ENCODE data around the gene GALK2. TPM values are rescaled to one million over a fixed set of nuclear protein-coding genes. Genes with fewer than 3 reads are reported as not detected.

The GALK2 gene
- total and polyA plus RNA-seq, 2 experiments from 2014 or later: 25.3 to 31.4 TPM

DNA sequence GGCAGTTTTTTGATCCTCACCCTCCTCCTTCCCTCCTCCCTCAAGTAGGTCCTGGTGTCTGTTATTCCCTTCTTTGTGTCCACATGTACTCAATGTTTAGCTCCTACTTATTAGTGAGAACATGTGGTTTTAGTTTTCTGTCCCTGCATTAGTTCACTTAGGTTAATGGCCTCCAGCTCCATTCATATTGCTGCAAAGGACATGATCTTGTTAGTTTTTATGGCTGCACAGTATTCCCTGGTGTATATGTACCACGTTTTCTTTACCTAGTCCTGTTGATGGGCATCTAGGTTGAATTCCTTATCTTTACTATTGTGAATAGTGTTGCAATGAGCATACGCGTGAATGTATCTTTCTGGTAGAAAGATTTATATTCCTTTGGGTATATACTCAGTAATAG is 191.3 kb downstream of the GALK2 start:
- no peak overlapping the region for H3K4me2 ChIP-seq
- H3K36me3 ChIP-seq (replicated peaks; ENCODE audit: insufficient read depth, low read depth): no peaks in the 10 kb centered on the region
- TF ChIP-seq, protein P1, sequence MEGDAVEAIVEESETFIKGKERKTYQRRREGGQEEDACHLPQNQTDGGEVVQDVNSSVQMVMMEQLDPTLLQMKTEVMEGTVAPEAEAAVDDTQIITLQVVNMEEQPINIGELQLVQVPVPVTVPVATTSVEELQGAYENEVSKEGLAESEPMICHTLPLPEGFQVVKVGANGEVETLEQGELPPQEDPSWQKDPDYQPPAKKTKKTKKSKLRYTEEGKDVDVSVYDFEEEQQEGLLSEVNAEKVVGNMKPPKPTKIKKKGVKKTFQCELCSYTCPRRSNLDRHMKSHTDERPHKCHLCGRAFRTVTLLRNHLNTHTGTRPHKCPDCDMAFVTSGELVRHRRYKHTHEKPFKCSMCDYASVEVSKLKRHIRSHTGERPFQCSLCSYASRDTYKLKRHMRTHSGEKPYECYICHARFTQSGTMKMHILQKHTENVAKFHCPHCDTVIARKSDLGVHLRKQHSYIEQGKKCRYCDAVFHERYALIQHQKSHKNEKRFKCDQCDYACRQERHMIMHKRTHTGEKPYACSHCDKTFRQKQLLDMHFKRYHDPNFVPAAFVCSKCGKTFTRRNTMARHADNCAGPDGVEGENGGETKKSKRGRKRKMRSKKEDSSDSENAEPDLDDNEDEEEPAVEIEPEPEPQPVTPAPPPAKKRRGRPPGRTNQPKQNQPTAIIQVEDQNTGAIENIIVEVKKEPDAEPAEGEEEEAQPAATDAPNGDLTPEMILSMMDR (IDR thresholded peaks at IDR 0.05; ENCODE audit: poor library complexity): no peak
- TF ChIP-seq EZH2phosphoT487 (IDR thresholded peaks at IDR 0.05; ENCODE audit: low read depth, severe bottlenecking, unreplicated experiment): no peak
- no peak for TF ChIP-seq EZH2 (IDR thresholded peaks at IDR 0.05; ENCODE audit: borderline replicate concordance)
- no peaks in the 10 kb centered on the region for H3K9me2 ChIP-seq (replicated peaks; ENCODE audit: insufficient read depth)
- H3K27me3 ChIP-seq: no peaks in the 10 kb centered on the region
- H3K4me1 ChIP-seq (ENCODE audit: insufficient read depth): no peaks in the 10 kb centered on the region
- no peaks in the 10 kb centered on the region for H3K79me2 ChIP-seq
- no peaks in the 10 kb centered on the region for H4K20me1 ChIP-seq (ENCODE audit: insufficient read depth, poor library complexity, severe bottlenecking)
- H3K9me3 ChIP-seq (ENCODE audit: low read depth): no peaks in the 10 kb centered on the region
- no peak overlapping the region for H3K27ac ChIP-seq
- no peak overlapping the region for H2AFZ ChIP-seq
- 83% methylated on average over 3 of the region's 3 CpGs for WGBS (ENCODE audit: low lambda C conversion rate, missing lambda C conversion rate)
- no peak overlapping the region for H3K4me3 ChIP-seq
- no peak for DNase-seq (ENCODE audit: low spot score)

DNA sequence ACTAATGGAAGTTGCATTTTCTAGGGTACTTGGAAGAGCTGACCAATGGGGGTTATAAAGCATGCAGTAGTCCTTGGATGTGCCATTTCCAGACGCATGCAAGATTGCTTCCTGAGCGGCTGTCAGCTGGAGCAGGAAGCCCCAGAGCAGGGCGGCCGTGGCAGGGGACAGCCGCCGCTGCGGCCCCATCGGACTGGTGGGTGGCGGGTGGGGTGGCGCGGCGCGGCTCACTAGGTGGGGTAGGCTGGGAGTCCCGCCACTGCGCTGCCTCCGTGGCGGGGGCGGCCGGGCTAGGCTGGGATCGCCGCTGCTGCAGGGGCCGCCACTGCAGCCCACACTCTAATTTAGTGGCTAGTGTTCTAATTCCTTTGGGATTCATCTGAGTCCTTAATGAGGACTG is 196.4 kb downstream of the GALK2 start:
- Histone ChIP-seq H3K4me2 (no peak overlapping the region), H3K27ac (no peak overlapping the region), H3K9me3 (ENCODE audit: low read depth) (no peaks in the 10 kb centered on the region), H3K9me2 (replicated peaks; ENCODE audit: insufficient read depth) (no peaks in the 10 kb centered on the region), H3K4me1 (ENCODE audit: insufficient read depth) (no peaks in the 10 kb centered on the region), H3K36me3 (replicated peaks; ENCODE audit: insufficient read depth, low read depth) (no peaks in the 10 kb centered on the region), H3K79me2 (no peaks in the 10 kb centered on the region), H4K20me1 (ENCODE audit: insufficient read depth, poor library complexity, severe bottlenecking) (no peaks in the 10 kb centered on the region), H3K27me3 (no peaks in the 10 kb centered on the region), H3K4me3 (no peak overlapping the region), H2AFZ (no peak overlapping the region)
- WGBS (ENCODE audit: low lambda C conversion rate, missing lambda C conversion rate): 97% methylated on average over 15 of the region's 22 CpGs
- no peak for DNase-seq (ENCODE audit: low spot score)
- TF ChIP-seq EZH2 (IDR thresholded peaks at IDR 0.05; ENCODE audit: borderline replicate concordance) (no peak), EZH2phosphoT487 (IDR thresholded peaks at IDR 0.05; ENCODE audit: low read depth, severe bottlenecking, unreplicated experiment) (no peak)
- TF ChIP-seq, protein P1 (IDR thresholded peaks at IDR 0.05; ENCODE audit: poor library complexity): no peak

DNA sequence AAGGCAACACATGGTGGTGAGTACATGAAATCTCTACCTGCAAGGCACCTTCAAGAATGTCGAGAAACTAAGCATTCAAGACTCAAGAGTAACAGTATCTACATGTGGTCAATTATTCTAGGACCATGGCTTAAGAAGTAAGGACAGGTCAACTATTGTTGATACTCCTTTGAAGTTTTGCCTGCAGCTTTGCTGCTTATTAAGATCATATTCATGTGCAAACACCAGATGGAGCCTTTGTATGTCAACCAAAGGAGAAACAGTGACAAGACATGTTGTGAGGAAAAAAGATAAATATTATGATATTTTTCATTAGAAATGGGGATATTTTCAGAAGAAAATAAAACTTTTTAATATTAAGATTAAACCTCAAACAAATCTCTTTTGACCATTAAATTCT is 200.7 kb downstream of the GALK2 start:
- Histone ChIP-seq H3K27ac (no peak overlapping the region), H3K27me3 (no peaks in the 10 kb centered on the region), H4K20me1 (ENCODE audit: insufficient read depth, poor library complexity, severe bottlenecking) (no peaks in the 10 kb centered on the region), H3K4me3 (no peak overlapping the region), H3K9me3 (ENCODE audit: low read depth) (no peaks in the 10 kb centered on the region), H2AFZ (no peak overlapping the region), H3K4me1 (ENCODE audit: insufficient read depth) (no peaks in the 10 kb centered on the region), H3K79me2 (no peaks in the 10 kb centered on the region), H3K36me3 (replicated peaks; ENCODE audit: insufficient read depth, low read depth) (no peaks in the 10 kb centered on the region), H3K4me2 (no peak overlapping the region), H3K9me2 (replicated peaks; ENCODE audit: insufficient read depth) (no peaks in the 10 kb centered on the region)
- DNase-seq (ENCODE audit: low spot score): no peak
- WGBS (ENCODE audit: low lambda C conversion rate, missing lambda C conversion rate): 94% methylated on average over 1 of the region's 1 CpG
- TF ChIP-seq, protein P1 (IDR thresholded peaks at IDR 0.05; ENCODE audit: poor library complexity): peak; percentile 31
- TF ChIP-seq EZH2phosphoT487 (IDR thresholded peaks at IDR 0.05; ENCODE audit: low read depth, severe bottlenecking, unreplicated experiment) (no peak), EZH2 (IDR thresholded peaks at IDR 0.05; ENCODE audit: borderline replicate concordance) (no peak)

DNA sequence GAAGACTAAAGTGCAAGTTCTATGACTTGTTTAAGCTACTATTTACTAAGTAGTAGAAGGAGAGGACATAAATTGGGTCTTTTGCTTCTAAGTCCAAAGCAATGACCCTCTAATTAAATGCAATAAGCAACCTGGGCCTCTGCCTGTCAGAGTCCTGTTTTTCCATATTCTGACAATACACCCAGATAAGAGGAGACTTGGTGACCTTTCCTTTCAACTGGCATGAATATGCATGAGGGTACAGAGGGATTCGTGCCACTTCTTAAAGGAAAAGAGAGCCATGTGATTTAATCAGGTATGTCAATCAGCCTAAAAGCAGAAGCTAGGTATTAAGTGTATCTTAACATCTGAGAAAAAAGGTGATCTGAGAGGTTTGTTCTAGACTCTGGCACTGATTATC is 202.3 kb downstream of the GALK2 start:
- Histone ChIP-seq H3K79me2 (no peaks in the 10 kb centered on the region), H3K36me3 (replicated peaks; ENCODE audit: insufficient read depth, low read depth) (no peaks in the 10 kb centered on the region), H3K4me2 (no peak overlapping the region), H3K4me3 (no peak overlapping the region), H3K27me3 (no peaks in the 10 kb centered on the region), H3K27ac (no peak overlapping the region), H2AFZ (no peak overlapping the region), H3K9me3 (ENCODE audit: low read depth) (no peaks in the 10 kb centered on the region), H3K9me2 (replicated peaks; ENCODE audit: insufficient read depth) (no peaks in the 10 kb centered on the region), H3K4me1 (ENCODE audit: insufficient read depth) (no peaks in the 10 kb centered on the region), H4K20me1 (ENCODE audit: insufficient read depth, poor library complexity, severe bottlenecking) (no peaks in the 10 kb centered on the region)
- TF ChIP-seq EZH2 (IDR thresholded peaks at IDR 0.05; ENCODE audit: borderline replicate concordance) (no peak), EZH2phosphoT487 (IDR thresholded peaks at IDR 0.05; ENCODE audit: low read depth, severe bottlenecking, unreplicated experiment) (no peak)
- TF ChIP-seq, protein P1 (IDR thresholded peaks at IDR 0.05; ENCODE audit: poor library complexity): no peak
- 48% methylated on average over 1 of the region's 1 CpG for WGBS (ENCODE audit: low lambda C conversion rate, missing lambda C conversion rate)
- DNase-seq (ENCODE audit: low spot score): no peak

Measured in hepatocyte (in vitro differentiated cells).